PFSK-1 (cell line): ENCODE data around the gene RYR1.

Experiments
- POLR2AphosphoS5 ChIP-seq: IDR thresholded peaks from 2 replicates; pipeline ENCODE4 v1.6.1; 2012; ENCODE audit warnings: low read depth, mild to moderate bottlenecking, control low read depth, low read length, moderate library complexity
- REST ChIP-seq, 2 experiments: IDR thresholded peaks; 2 replicates each; pipeline versions ENCODE4 v1.6.1 to v1.8.0; 2011 to 2012; ENCODE audit warnings: low read depth in 2 of 2, low read length in 2 of 2, control low read depth in 1 of 2, inconsistent platforms in 1 of 2, mild to moderate bottlenecking in 1 of 2, moderate library complexity in 1 of 2; ENCODE audit not compliant: insufficient read depth in 1 of 2

- TF ChIP-seq REST (IDR thresholded peaks at IDR 0.05; ENCODE audit: insufficient read depth in 1 of 2, low read depth in 2 of 2, low read length in 2 of 2) = no peak
- TF ChIP-seq POLR2AphosphoS5 = no peak
These were observed 20.1 kb upstream of the RYR1 start for GRCh38 chr19:38413416-38413815.
